Cerebellar cortex (tissue), 1 donor: ENCODE measurements around the gene THBS2.
"Not testable (repeated sequence)": the region's sequence is repeated elsewhere in the genome, so short reads cannot be mapped to it uniquely, and the experiment has no call there.

Source experiments
- DNase-seq: peaks from one replicate; pipeline ENCODE4 v3.0.0-alpha.2; 2015; ENCODE audit warnings: low spot score

THBS2 gene

GRCh38 chr6:169253337-169254238 lies at the start of gene THBS2:
THBS2 (minus strand) TSS chr6:169253846; CDS start chr6:169250784, 3,062 bp downstream.
- peak; percentile 28 for DNase-seq

DNA sequence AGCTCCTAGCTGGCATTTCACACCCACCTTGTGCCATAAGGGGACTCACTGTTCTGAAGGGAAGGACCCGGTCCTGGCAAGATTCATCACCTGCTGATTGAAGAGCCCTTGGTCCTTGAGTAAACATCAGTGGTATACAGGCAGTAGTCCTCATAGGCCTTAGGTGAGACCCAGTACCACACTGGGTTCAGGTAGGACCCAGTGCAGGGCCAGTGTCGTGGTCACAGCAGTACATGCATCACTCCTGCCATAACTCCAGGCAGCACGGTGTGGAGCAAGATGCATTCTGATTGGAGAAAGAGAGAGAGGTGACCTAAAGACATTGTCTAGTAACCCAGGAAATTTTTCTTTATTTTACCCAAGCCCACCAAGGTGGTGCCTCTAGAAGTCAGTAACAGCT lies 49.1 kb upstream of the THBS2 start:
- DNase-seq, result no peak

DNA sequence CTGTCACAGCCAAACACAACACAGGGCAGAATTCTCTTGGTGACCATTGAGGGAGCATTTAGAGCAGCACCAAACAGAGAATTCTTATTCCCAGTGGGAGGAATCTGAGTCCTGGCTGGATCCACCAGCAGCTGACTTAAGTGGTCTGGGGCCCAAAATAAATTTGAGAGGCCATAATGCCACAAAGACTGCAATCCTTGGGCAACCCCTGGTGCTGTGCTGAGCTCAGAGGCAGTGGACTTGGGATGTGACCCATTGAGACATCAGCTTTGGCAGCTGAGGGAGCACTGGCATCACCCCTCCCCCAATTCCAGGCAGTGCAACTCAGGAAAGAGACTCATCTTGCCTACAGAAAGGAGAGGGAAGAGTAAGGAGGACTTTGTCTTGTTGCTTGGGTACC lies 48.6 kb upstream of the THBS2 start:
- DNase-seq, result no peak

DNA sequence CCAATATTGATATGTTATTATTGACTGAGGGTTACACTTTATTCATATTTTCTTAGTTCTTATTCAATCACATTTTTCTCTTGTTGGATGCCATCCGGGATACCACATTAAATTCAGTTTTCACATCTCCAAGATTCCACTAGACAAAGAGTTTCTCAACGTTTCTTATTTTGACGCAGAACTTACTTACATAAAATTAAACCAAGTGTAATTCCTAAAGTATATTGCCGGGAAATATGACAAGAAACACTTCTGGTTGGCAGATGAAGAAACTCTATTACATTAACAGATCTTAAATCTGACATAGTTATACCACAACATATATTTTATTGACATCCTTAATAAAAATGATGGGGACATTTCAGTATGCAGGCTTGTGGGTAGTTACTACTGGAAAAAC lies 47.3 kb upstream of the THBS2 start:
- no peak for DNase-seq

- not testable (repeated sequence) for DNase-seq
Observed at GRCh38 chr6:169298626-169299025, 45.0 kb upstream of the THBS2 start.

DNA sequence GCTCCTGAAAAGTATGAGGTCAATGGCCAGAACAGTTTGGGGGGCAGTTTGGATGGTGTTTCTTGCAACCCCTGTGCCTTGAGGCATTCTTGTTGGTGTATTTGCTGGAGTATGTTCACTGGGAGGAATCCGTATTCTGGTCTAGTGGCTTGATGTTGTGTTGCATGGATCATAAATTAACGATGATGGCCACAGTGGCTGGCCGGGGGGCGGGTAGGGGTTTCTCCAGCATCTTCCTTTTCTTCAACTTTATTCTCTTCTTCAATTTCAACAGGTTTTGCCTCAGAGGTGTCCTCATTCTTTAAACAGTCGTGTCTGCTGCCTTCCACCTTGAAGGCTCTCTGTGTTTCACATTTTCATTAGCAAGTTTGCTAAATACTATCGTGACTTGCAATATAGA lies 43.0 kb upstream of the THBS2 start:
- no peak for DNase-seq

DNA sequence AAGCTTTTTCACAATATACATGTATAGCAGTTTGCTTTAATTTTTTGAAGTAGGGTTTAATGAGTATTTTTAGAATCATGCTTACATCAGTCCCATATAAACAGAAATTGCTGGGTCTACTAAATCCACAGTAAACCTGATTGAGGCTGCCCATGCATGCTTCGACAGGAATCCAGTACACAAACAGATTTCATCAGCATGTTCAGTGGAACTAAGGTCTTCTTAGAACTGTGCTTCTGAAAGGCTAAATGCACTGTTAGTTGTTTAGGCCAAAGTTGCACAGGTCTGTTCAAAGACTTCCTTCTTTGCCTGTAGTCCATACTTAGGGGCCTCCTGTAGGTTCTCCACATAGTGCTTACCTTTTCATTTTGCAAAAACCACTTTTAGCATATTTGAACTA lies 42.5 kb upstream of the THBS2 start:
- DNase-seq, result no peak

- DNase-seq, result no peak
Observed at GRCh38 chr6:169293196-169293595, 39.5 kb upstream of the THBS2 start.

- DNase-seq, result no peak
Observed at GRCh38 chr6:169292338-169293124, 38.9 kb upstream of the THBS2 start.

GRCh38 chr6:169291646-169292337 lies 38.1 kb upstream of the THBS2 start:
- DNase-seq, result no peak

GRCh38 chr6:169291148-169291547 lies 37.5 kb upstream of the THBS2 start:
- DNase-seq, result no peak

DNA sequence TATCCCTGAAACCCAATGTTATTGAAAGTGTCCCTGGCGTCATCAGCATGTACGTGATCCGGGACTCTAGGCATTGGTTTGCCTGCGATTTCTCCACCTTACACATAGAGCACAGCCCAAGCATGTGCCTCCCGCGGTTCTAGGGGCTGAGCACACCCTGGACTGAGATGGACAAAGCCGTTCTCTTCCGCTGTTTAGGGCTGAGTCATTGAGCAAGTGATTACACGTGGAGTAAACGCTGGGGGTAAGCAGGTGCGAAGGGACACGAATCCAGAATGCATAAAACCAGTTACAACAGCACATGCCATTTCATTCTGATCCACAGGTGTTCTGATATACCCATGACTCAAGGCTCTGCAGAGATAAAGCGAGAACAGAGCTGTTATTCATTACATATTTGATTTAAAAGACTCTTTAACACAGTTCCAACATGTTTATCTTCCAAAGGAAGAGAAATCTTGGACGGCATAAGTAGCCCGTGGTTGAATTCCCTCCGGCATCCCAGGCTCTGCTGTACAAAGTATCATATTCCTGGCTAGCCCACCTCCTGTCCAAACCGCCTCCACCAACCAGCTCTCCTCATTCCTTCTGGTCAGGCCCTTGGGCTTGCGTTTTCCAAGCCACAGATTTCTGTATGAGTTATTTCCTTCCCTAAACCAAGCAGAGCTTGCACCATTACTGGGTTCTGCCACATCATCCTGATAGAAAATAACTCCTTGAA lies 36.1 kb upstream of the THBS2 start:
- DNase-seq, result no peak

GRCh38 chr6:169289257-169289618 lies 35.6 kb upstream of the THBS2 start:
- no peak for DNase-seq

DNA sequence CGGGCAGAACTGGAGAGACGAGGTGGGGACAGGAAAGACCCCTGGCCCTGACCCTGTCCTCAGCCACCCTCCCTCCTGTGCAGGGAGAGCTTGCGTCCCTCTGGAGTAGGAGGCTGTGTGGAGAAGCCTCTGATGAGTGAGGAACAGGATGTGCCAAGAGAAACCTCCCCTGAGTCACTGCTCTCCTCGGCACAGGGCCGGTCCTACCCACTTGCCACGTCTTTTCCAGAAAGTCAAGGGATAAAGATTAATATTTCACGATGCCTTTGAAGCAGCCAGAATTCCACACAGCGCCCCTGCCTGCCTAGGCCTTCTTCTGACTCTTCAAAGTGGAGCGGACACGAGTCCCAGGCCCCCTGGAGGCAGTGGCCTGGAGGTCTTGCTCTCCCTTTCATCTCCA lies 34.9 kb upstream of the THBS2 start:
- DNase-seq, result no peak

DNA sequence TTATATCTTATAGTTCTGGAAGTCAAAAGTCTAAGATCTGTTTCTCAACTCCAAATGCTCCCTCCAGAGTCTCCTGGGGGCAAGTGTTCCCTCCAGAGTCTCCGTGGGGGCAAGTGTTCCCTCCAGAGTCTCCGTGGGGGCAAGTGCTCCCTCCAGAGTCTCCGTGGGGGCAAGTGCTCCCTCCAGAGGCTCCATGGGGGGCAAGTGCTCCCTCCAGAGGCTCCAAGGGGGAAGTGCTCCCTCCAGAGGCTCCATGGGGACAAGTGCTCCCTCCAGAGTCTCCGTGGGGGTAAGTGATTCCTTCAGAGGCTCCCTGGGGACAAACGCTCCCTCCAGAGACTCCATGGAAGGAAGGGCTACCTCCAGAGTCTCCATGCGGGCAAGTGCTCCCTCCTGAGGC lies 34.0 kb upstream of the THBS2 start:
- no peak for DNase-seq

DNA sequence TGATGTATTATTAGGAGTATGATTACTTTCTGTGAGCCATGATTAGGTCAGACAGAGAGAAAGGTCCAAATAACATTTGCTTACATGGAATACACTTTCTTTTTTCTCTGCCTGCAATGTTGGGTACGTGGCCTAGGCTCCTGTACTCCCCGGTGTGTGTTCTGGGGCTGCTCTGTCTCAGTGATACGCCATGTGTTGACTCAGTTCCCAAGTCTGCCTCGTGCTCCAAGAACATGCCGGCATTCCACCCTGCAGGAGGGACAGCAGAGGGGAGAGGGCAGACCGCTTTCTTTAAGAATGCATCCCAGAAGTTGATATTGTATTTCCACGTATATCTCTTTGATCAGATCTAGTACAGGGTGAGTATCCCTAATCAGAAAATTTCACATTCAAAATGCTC lies 33.3 kb upstream of the THBS2 start:
- DNase-seq, result no peak

DNA sequence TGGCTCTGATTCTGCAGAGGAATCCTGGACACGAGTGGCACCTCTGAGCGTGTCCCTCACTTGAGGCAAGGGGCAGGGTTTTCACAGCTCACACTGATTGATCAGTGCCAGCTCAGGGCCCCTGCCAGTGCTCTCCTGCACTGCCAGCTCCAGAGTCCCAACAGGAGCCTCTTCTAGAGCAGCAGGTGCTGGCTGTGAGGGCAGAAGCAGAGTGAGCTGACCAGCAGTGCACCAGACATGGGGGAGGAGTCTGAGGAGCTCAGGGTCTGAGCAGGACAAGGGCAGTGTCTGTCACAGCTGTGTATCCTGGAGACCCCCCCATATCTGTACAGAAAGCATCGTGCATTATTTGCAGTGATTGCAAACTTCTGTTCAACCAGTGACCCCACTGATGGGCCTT lies 31.5 kb upstream of the THBS2 start:
- DNase-seq, result no peak

- no peak for DNase-seq
Observed at GRCh38 chr6:169283924-169284323, 30.3 kb upstream of the THBS2 start.

- DNase-seq, result no peak
Observed at GRCh38 chr6:169282043-169282442, 28.4 kb upstream of the THBS2 start.

DNA sequence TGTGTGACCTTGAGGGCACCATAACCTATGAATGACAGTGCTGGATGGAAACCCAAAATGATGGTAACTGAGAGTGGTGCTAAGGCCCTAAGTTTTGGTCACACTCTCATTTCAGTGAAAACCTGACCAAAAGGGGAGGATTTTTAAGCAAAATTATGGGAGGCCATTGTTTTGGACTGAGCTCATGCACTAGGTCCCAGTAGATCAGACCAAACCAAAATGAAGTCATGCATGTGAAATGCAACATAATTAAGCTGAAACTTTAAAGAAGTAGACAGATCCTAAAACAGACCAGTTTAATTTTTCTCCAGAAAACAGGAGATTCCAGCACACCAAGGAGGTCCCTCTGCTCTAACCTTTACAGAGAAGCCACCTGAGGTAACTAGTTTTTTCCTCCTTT lies 24.0 kb upstream of the THBS2 start:
- no peak for DNase-seq

DNA sequence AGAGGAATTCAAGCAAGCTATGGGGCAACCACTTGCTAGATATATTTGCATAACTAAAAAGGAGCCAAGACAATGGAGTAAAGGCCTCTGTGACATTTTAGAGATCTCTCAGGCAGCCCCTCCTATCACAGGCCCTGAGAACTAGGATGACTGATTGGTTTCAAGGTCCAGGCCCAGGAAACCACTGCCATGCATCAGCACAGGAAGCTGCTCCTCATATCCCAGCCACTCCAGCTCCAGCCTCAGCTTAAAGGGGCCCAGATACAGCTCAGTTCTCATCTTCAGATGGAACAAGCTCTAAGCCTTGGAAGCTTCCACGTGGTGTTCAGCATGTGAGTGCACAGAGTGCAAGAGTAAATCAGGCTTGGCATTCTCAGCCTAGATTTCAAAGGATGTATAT lies 21.1 kb upstream of the THBS2 start:
- no peak for DNase-seq

GRCh38 chr6:169273511-169273910 lies 19.9 kb upstream of the THBS2 start:
- no peak for DNase-seq
